Measurements from ENCODE around the gene CAPZB.

The CAPZB gene

GRCh38 chr1:19413999-19414398, 71.3 kb downstream of the CAPZB start:
- no peak overlapping the region for H3K27ac ChIP-seq
- TF ChIP-seq CTCF (conservative IDR thresholded peaks at IDR 0.05) (no peak), ZFX (IDR thresholded peaks at IDR 0.05) (no peak)

DNA sequence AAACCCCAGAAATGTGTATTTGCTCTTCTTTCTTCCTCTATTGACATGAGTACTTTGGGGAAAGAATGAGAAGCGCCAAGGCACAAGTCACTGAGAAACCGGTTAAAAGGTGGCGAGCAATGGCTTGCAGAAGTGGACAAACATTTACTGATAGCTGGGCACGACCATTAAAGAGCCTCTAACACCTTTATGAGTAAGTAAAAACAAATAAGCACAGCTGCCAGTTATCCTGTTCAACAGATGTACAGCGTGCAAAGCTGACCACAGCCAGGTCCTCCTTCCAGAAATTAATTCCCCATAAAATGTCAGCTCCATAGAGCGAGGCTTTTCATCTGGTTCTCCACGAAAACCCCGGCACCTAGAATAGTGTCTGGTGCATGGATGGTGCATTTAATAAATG, 72.7 kb downstream of the CAPZB start:
- no peak overlapping the region for H3K27ac ChIP-seq
- no peak for TF ChIP-seq ZFX (IDR thresholded peaks at IDR 0.05)
- no peak for TF ChIP-seq CTCF (conservative IDR thresholded peaks at IDR 0.05)

DNA sequence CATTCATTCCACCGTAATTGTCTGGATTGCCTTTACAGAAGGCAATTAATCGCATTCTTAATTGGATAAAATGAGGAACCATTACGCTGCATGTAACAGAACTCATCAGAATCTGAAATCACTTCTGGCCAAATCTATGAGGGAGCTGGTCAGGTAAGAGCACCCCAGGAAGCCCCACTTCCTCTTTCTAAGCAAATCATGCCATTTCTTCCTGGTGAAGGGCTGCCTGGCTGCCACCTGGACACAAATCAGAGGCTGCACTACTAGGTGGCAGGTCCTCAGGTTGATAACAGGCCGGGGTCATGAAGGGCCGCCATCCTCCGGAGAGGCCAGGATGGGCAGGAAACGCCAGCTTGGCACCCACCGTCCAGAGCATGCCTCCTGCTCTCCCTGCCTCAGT, 73.7 kb downstream of the CAPZB start:
- TF ChIP-seq CTCF (conservative IDR thresholded peaks at IDR 0.05) (no peak), ZFX (IDR thresholded peaks at IDR 0.05) (no peak)
- H3K27ac ChIP-seq = no peak overlapping the region

DNA sequence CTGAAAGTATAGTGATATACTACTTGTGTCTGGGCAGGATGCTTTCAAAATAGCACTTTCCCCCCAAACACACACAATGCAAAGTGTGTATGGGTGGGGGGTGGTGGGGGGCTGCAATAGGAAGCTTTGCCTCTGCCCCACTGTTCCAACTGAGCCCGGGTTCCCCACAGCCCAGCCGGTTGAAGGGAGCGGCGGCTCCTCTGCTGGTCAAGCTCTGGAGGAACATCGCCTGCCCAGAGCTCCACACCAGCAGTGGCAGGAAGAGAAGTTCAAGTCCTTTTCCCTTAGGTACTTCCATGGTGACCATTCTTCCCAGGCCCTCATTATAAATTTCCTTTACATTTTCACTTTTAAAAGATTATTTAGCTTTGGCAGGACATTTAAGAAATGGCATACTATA, 74.9 kb downstream of the CAPZB start:
- no peak overlapping the region for H3K27ac ChIP-seq
- TF ChIP-seq CTCF (conservative IDR thresholded peaks at IDR 0.05) (no peak), ZFX (IDR thresholded peaks at IDR 0.05) (no peak)

DNA sequence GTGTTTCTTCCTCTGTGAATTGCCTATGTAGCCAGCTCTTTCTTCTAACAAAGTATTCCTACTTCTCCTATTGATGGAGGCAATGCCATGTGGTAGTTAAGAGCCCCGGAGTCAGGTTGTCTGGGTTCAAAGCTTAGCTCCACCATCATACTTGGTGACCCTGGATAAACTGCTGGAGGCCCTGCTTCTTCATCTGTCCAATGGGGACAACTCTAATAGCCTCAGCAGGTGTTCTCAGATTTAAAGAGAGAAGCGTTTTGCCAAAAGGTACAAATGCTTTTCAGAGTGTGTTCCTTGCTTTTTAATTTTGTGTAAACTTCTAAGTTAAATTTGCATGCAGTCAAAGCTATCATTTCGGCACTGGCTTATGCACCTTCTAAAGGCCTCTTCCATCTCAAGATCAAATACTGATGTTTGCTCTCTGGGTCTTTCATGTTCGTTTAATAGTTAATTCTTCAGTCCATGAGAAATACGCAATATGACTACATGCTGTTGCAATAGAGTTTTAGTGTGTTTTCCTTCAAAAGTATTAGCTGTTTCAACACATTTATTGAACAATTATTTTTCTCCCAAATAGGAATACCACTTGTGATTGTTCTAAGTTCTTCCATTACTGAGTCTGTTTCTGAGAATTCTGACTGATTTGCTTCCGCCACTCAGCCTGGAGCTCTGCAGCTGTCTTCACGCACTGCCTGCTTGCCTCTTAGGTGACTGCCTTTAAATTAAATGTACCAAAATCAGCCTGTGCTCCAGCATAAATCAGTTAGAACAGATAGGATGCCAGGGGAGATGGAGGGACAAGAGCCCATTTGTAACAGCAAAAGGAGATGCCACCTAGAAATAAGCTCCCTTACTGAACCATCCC, 75.6 kb downstream of the CAPZB start:
- no peak for TF ChIP-seq ZFX (IDR thresholded peaks at IDR 0.05)
- TF ChIP-seq CTCF (conservative IDR thresholded peaks at IDR 0.05) = no peak
- H3K27ac ChIP-seq = no peak overlapping the region

GRCh38 chr1:19407494-19408096, 77.7 kb downstream of the CAPZB start:
- no peak overlapping the region for H3K27ac ChIP-seq
- TF ChIP-seq CTCF (conservative IDR thresholded peaks at IDR 0.05) (no peak), ZFX (IDR thresholded peaks at IDR 0.05) (no peak)

- no peak for TF ChIP-seq CTCF (conservative IDR thresholded peaks at IDR 0.05)
- no peak for TF ChIP-seq ZFX (IDR thresholded peaks at IDR 0.05)
- no peak overlapping the region for H3K27ac ChIP-seq
Observed at GRCh38 chr1:19406680-19407079, 78.7 kb downstream of the CAPZB start.
